Stimulated activated CD4-positive, alpha-beta T cell treated with anti-CD3 and anti-CD28 coated beads, Interleukin-4, amount 100 ng/mL, for 48 hours (primary cell): ENCODE results near the gene RANBP17.
"Not testable (repeated sequence)": the region's sequence is repeated elsewhere in the genome, so short reads cannot be mapped to it uniquely, and the experiment has no call there.

ENCODE experiments used
- DNase-seq, 2 donors: peaks; one replicate each; pipeline ENCODE4 v3.0.0-alpha.2; 2020; ENCODE audit warnings: low read depth in 2 of 2

The RANBP17 gene

GRCh38 chr5:171297941-171298340 lies 436.1 kb downstream of the RANBP17 start:
- not testable (repeated sequence) for DNase-seq

DNA sequence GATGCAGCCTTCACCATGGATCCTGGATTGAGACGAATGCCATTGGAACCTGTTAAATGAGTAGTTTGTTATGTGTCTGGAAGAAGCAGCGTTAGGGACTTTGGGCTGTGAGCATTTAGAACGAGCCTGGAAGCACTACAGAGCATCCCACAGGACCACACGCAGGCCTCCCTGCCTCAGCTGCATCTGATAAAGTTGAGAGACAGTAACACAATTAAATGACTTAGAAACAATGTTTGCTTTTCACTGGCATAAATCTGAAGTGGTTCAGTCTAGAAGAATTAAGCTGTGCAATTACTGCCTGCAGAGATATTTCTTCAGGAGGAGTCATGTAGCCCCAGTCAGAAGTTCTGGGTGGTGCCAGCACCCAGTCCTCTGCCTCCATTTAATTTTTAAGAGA lies 437.4 kb downstream of the RANBP17 start:
- DNase-seq: no peak

DNA sequence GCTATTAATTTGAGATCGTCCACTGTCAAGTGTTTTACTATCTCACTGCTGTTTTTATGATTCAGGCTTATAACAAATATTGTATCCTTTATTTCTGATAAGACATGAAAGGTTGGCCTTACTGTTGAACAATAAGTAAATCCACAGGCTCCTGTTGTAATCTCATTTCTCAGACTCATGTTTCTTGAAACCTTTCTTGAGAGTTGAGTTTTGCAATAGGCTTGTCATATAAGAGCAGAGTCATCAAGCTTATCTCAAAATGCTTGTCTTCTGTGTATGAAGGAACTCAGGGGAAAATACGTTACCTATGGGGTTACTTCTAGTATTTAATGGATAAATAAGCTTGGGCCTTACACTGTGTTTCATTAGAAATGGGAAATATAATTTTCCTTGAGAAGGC lies 438.0 kb downstream of the RANBP17 start:
- DNase-seq: no peak

- no peak for DNase-seq
Observed at GRCh38 chr5:171300358-171300757, 438.5 kb downstream of the RANBP17 start.

GRCh38 chr5:171306166-171306565 lies 444.3 kb downstream of the RANBP17 start:
- no peak for DNase-seq

GRCh38 chr5:171306781-171307591 lies 445.2 kb downstream of the RANBP17 start:
- DNase-seq: no peak

DNA sequence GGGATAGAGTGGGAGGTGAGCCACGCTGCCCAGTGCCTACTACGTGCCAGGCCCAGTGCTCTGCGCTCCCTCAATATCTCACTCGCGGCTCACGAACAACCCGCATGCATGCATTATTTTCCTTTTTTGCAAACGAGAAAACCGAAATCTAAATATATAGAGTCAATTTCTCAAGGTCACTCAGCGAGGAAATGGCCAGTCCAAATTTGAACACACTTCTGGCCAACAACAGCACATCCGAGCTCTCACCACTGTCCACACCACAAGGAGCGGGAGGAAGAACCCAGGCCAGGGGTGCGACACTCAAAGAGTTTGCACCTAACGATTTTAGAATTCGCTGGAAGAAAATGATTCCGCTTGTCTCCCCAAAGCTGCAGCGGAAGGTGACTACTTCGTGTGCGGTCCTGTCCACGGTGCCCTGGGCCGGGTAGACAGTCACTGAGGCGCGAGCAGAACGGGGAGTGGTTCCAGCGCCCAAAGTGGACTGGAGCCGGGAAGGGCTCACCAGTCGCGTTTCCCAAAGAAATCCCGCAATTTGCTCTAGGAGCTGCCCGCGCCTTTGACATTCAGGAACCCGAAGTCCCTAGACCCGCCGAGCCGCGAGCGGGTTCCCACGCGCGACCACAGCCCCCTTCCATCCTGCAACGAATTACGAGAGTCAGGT lies 446.1 kb downstream of the RANBP17 start:
- no peak for DNase-seq

- DNase-seq: no peak
Observed at GRCh38 chr5:171308453-171309275, 446.8 kb downstream of the RANBP17 start, which contains the start of gene TLX3. Gene TLX3, plus strand, starts transcription at chr5:171309248. Its CDS starts 118 bp downstream, at chr5:171309366.

DNA sequence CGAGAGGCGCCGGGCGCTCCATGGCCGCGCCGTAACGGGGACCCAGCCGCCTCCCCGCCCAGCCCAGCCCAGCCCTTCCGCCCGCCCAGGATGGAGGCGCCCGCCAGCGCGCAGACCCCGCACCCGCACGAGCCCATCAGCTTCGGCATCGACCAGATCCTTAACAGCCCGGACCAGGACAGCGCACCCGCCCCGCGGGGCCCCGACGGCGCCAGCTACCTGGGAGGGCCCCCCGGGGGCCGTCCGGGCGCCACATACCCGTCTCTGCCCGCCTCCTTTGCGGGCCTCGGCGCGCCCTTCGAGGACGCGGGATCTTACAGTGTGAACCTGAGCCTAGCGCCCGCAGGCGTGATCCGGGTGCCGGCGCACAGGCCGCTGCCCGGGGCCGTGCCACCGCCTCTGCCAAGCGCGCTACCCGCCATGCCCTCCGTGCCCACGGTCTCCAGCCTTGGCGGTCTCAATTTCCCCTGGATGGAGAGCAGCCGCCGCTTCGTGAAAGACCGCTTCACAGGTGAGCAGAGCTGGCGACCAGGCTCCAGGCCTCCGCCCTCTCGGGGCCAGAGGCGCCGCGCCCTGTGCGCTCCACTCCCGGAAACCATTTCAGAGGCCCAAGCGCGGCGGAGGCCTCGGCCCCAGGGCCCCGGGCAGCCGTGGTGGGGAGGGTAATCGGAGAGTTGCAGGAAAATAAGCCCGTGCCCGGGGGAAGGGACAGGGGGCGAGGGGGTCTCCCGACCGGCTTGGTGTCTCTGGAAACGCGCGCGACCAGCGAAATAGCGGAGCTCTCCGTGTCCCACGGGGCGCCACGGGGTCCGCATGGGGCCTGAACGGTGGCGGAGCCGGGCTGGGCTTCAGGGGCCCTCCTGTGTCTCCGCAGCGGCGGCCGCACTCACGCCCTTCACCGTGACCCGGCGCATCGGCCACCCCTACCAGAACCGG lies 447.7 kb downstream of the RANBP17 start:
- DNase-seq: no peak

GRCh38 chr5:171310212-171310818 lies 448.5 kb downstream of the RANBP17 start:
- peak in 1 of 2 donors; percentile 26 for DNase-seq

DNA sequence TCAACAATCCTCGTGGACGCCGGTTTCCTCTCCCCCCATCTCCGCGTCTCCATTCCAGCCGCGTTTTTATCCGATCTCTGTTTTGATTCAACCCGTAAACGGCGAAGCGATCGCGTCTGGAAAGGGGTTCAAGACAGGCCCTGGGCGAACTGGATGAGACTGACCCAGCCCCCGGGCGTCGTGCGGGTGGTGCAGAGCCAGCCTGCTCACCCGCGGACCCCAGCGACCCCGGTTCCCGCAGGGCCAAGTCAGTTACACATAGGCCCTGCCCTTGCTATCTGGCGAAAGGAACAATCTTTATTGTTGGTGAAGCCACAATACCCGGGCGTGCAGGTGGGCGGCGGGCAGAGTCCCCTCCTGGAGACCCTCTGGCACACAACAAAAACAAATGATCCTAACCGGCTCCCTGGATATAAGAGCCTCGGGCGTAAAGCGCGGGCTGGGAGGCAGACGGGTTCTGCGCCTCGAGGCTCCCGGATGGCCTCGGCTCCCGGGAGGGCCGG lies 449.1 kb downstream of the RANBP17 start:
- DNase-seq: no peak

GRCh38 chr5:171311322-171312077 lies 449.7 kb downstream of the RANBP17 start:
- DNase-seq: no peak

GRCh38 chr5:171312129-171312974 lies 450.5 kb downstream of the RANBP17 start:
- DNase-seq: no peak

- no peak for DNase-seq
Observed at GRCh38 chr5:171313481-171314206, 451.8 kb downstream of the RANBP17 start.

DNA sequence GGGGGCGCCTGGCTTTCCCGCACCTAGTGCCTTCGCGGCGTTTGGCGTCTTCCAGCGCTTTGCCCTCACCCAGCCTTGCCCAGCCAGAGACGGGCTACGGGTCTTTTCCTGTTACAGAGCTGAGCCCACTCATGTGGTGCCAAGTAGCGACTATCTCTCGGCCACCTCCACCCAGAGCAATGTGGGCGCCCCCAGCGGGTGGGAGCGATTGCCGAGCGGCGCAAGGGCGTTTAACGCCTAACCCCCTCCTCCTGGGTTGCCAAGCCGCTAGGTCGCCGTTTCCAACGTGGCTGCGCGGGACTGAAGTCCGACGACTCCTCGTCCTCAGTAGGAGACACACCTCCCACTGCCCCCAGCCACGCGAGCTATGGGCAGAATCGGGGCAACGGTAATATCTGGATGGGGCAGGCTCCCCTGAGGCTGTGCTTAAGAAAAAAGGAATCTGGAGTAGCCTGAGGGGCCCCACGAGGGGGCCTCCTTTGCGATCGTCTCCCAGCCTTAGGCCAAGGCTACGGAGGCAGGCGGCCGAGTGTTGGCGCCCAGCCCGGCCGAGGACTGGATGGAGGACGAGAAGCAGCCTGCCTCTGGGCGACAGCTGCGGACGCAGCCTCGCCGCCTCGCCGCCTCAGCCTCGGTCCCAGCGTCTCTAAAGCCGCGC lies 453.0 kb downstream of the RANBP17 start:
- no peak for DNase-seq

DNA sequence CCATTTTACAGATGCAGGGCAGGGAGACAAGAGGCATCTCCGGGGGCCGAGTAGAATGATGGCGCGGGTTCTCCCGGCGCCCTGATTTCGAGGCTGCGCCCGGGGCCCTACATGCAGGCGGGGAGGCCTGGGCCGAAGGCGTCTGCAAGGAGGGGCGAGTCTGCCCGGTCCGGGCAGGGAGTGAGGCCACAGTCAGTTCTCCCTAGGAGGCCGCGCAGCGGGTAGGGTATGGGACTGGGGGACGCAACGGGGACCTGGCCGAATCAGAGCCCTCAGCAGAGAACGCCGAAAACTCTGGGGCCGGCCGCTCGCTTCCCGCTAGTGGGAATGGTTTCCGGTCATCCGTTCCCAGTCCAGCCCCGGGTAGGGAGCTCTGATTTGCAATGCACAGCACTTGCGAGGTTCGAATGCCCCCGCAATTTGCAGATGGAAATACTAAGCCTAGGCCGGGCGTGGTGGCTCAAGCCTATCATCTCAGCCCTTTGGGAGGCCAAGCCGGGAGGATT lies 453.6 kb downstream of the RANBP17 start:
- DNase-seq: no peak

DNA sequence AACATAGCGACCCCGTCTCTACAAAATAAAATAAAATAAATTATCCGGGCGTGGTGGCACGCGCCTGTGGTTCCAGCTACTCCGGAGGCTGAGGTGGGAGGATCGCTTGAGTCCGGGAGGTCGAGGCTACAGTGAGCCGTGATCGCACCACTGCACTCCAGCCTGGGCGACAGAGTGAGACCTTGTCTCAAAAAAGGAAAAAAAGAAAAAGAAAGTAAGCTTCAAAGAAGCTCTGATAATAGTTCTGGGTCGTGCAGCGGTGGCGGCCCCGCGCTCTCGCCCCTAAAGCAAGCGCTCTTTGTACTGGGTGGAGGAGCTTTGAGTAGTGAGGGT lies 454.1 kb downstream of the RANBP17 start:
- DNase-seq: no peak
